ENCODE results near the gene COX5A.

GRCh38 chr15:74913041-74913440, 24.8 kb downstream of the COX5A start:
- TF ChIP-seq ELF4 (IDR thresholded peaks at IDR 0.05) (no peak), HDGF (IDR thresholded peaks at IDR 0.05; ENCODE audit: borderline replicate concordance) (no peak), FOXK2 (IDR thresholded peaks at IDR 0.05) (no peak), BHLHE40 (IDR thresholded peaks at IDR 0.05; ENCODE audit: borderline replicate concordance) (no peak), SP1 (IDR thresholded peaks at IDR 0.05) (no peak), ZNF384 (IDR thresholded peaks at IDR 0.05) (no peak), FOXA1 (IDR thresholded peaks at IDR 0.05) (no peak), FOXM1 (IDR thresholded peaks at IDR 0.05; ENCODE audit: borderline replicate concordance) (no peak), TARDBP (IDR thresholded peaks at IDR 0.05) (no peak), LEF1 (IDR thresholded peaks at IDR 0.05; ENCODE audit: borderline replicate concordance) (no peak), L3MBTL2 (conservative IDR thresholded peaks at IDR 0.05) (no peak)

Measured in HEK293T (cell line).